GM12873 (cell line): ENCODE results near the gene ICE1.

Experiments used
- TF ChIP-seq, protein P1 (sequence below): IDR thresholded peaks from 2 replicates; pipeline ENCODE4 v1.5.1; 2012; ENCODE audit warnings: low read depth, mild to moderate bottlenecking, moderate library complexity, low read length, control low read depth; ENCODE audit not compliant: insufficient read depth; ENCODE audit errors: missing control alignments

The ICE1 gene

DNA sequence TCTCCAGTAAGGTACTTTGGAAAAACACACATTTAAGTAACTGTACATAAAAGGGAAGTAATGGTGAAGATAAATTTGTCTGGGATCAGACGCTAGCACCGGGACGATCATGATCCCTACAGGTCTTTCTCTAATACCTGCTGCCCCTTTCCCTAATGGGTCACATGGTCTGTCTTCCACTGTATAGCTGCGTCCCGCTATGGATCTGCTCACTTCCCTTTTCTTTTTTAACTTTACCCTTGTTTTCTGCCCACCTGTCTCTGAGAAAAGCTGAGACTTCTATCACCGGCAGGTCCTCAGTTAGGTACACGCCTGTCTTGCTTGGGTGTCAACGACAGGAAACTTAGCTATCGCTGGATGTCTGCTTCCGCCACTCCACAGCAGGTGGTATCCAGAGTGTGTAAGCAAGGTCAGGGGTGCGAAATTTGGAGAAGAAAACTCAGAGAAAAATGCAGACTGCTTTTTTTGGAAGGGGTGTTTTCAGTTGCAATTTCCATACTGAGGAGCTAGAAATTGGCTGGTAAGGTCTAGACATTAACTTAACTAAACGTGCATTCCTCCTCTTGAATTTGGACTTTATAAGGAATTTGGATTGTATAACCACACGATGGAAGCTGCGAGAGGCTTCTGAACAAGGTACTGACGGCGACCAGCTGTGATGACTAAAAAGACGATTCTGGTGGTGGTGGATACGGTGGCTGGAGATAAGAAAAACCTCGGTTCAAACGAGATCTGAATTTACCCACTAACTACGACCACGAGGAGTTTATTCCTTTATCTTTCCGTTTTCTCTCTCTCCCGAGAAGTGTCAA, 1.1 kb upstream of the ICE1 start:
- TF ChIP-seq, protein P1, sequence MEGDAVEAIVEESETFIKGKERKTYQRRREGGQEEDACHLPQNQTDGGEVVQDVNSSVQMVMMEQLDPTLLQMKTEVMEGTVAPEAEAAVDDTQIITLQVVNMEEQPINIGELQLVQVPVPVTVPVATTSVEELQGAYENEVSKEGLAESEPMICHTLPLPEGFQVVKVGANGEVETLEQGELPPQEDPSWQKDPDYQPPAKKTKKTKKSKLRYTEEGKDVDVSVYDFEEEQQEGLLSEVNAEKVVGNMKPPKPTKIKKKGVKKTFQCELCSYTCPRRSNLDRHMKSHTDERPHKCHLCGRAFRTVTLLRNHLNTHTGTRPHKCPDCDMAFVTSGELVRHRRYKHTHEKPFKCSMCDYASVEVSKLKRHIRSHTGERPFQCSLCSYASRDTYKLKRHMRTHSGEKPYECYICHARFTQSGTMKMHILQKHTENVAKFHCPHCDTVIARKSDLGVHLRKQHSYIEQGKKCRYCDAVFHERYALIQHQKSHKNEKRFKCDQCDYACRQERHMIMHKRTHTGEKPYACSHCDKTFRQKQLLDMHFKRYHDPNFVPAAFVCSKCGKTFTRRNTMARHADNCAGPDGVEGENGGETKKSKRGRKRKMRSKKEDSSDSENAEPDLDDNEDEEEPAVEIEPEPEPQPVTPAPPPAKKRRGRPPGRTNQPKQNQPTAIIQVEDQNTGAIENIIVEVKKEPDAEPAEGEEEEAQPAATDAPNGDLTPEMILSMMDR = no peak

DNA sequence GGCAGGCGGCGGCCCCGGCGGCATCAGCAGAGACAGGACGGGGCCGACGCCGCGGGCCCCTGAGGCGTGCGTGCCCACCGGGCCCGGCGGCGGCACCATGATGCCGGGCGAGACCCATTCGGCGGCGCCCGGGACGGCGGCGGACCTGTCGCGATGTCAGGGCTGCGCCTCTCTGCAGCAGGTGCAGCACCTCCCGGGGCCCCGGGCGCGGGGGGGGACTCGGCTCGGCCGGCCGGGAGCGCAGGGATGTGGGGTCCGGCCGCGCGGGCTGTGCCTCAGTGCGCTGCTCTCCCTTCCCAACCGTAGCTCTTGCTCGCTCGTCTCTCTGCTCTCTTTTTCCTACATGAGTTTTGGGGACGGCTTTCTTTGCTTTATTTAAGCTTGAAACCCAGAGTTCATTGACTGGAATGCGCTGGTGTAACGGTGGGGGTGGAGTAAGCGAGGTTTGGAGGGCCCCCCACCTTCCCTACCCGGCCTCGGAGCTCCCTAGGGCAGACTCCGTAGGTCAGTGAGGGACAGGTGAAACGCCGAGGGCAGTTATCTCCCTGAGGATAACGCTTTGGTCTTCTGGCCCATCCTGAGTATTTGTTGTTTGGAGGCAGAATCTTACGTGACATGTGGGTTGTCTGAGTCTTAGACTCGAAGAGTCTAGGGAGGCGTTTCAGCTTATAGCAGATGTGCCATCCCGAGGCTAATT, 490 bp downstream of the ICE1 start:
- TF ChIP-seq, protein P1 = no peak

DNA sequence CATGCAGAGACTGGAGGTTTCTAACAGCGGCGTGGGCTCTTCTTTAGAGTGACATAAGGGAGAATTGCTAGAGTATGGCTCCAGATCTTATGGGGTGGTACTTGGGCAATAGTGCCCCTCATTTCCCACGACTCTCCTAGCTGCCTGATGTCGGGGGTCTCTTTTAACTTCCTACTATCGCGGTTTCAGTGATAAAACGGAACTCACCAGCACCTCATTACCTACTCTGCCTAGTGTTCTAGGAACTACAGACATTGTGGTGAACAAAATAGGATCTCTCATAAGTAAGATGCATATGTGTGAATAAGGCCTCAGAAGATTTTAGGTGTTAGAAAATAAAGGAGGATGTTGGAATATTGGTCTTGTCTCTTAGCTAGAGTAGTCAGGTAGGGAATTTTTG, 1.1 kb downstream of the ICE1 start:
- TF ChIP-seq, protein P1 = no peak

DNA sequence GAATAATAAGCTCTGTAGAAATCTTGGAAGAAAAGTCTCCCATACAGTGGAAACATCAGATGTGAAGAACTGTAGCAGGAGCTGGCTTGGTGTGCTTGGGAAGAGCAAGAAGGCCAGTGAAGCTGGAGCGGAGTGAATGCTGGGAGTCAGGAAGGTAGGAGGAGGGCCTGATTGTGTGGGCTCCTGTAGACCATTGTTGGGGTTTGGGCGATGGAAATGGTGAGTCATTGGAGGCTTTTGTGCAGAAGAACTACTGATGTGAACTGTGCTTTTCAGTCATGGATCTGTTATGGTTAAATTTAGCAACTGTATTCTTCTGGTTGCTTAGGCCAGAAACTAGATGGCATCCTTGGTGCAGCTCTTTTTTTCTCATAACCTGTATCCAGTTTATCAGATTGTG, 2.3 kb downstream of the ICE1 start:
- TF ChIP-seq, protein P1 = no peak

DNA sequence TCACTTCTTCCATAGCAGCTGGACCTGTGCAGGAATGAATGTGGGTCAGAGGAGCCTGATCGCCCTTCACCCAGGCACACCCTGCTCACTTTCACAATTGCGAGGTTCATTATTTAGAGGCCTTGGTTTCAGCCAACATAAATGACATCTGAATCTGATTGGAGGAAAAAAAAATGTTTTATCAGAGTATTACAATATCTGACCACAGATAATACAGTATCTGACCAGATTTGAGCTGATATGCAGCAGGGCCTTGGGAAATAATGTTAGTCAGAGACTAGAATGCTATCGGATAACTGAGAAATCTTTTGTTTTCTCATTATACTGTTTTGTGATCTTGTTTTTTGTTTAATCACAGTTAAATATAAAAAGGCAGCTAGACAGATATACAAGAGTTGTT, 7.7 kb downstream of the ICE1 start:
- TF ChIP-seq, protein P1 = no peak

DNA sequence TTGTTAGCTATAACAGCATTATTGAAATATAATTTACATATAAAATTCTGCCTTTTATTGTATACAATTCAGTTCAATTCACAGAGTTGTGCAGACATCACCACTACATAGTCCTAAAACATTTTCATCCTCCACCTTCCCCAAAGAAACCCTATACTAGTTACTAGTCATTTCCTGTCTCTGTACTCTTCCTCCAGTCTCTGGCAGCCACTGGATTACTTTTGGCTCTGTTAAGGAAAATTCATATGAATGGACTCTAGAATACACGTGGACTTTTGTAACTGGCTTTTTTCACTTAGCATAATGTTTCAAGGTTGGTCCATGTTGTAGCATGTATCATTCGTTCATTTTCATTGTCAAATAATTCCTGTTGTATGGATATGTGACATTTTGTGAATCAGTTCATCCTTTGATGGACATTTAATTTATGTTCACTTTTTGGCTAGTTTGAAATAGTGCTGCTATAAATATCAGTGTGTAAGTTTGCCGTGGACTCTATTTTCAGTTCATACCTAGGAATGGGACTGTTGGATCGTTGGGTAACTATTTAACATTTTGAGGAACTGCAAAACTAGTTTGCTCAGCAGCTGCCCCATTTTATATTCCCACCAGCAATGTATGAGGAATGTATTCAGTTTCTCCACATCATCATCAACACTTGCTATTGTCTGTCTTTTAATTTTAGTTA, 9.7 kb downstream of the ICE1 start:
- TF ChIP-seq, protein P1 = no peak

DNA sequence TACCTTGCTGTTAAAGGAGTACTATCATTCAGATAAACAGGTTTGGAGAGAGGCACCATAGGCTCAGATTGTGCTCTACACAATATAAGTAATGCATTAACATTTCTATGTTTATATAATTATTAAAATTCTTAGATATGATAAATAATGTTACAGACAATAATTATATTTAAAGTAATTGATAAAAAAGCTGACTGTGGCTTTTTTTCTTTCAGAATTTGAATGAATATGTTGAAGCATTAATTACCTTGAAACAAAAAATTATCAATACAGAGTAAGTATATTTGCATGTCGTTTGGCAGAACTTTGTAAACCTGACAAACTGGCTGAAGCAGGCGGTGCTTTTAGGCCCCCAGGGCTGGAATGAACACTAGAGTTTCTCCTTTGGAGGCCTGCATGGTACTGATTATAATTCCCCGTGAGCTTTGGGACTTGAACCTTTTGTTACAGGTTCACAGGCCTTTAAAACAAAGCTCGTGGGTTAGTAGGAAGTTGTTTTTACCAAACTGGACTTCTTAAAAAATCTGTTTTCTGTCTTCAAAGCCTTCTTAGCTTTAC, 13.8 kb downstream of the ICE1 start:
- TF ChIP-seq, protein P1 = no peak
